Calu3 (cell line): ENCODE measurements around the gene NEURL2. TPM values are rescaled to one million over a fixed set of nuclear protein-coding genes. Genes with fewer than 3 reads are reported as not detected.

Experiments used
- BruUV-seq: library from RNA; stranded (reverse); fragments of 400-500 nt; replicated peaks from 2 replicates; lab custom pipeline; 2021; lab: Mats Ljungman, UMichigan
- CTCF ChIA-PET: fragments of 300-600 bp; sonication (Branson Sonifier 250); formaldehyde crosslinking; loops from one replicate; lab custom pipeline; 2022; ENCODE audit warnings: antibody characterized with exemption; lab: Charles Lee
- DNase-seq: peaks from one replicate; pipeline ENCODE4 v3.0.0; 2022
- H3K27ac Mint-ChIP-seq: one replicate; pipeline ENCODE4 v1.8.0; 2022; ENCODE audit warnings: mixed read lengths; ENCODE audit not compliant: unreplicated experiment
- H3K27me3 Mint-ChIP-seq: one replicate; pipeline ENCODE4 v1.8.0; 2022; ENCODE audit warnings: mixed read lengths; ENCODE audit not compliant: unreplicated experiment
- H3K36me3 Mint-ChIP-seq: one replicate; pipeline ENCODE4 v1.8.0; 2022; ENCODE audit warnings: mild to moderate bottlenecking, moderate library complexity, mixed read lengths; ENCODE audit not compliant: insufficient read depth, unreplicated experiment
- H3K4me1 Mint-ChIP-seq: one replicate; pipeline ENCODE4 v1.8.0; 2022; ENCODE audit warnings: mild to moderate bottlenecking, low read depth, mixed read lengths; ENCODE audit not compliant: unreplicated experiment
- H3K4me3 Mint-ChIP-seq: one replicate; pipeline ENCODE4 v1.8.0; 2022; ENCODE audit warnings: mild to moderate bottlenecking, low read depth, moderate library complexity, mixed read lengths; ENCODE audit not compliant: unreplicated experiment
- H3K9me3 Mint-ChIP-seq: one replicate; pipeline ENCODE4 v1.8.0; 2022; ENCODE audit warnings: low read depth, mixed read lengths; ENCODE audit not compliant: unreplicated experiment
- intact Hi-C: fragments of 100-400 bp; cut with micrococcal nuclease; formaldehyde crosslinking; loops from one replicate; pipeline ENCODE4 v1.10.0; 2022; ENCODE audit not compliant: unreplicated experiment
- total RNA-seq: library from RNA; stranded (reverse); gene quantifications from 2 replicates; pipeline ENCODE4 v1.2.3, GENCODE V29; 2022
- TF ChIP-seq, protein P1 (sequence below): fragments of 200-600 bp; IDR thresholded peaks from one replicate; pipeline ENCODE4 v1.8.0; 2022; ENCODE audit warnings: antibody characterized with exemption; ENCODE audit not compliant: unreplicated experiment

Gene NEURL2
- total RNA-seq, 1 experiment from 2014 or later = 6.8 TPM

DNA sequence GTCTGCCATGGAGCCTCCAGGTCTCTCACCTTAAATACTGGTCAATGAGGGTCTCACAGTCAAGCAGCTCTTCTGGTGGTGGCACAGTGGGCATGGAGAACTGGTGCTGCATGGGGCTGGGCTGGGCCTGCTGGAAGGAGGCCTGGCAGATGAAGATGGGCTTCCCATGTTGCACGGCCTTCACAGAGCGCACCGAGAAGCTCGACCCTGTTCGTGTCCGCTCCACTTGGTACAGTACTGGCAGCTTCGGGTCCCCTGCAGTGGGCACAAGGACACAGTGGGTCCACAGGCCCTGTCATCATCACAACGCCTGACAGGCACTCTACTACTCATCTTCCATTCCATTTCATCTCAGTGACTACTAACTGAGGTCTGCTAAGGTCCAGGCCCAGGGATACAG lies 42.6 kb downstream of the NEURL2 start:
- TF ChIP-seq, protein P1, sequence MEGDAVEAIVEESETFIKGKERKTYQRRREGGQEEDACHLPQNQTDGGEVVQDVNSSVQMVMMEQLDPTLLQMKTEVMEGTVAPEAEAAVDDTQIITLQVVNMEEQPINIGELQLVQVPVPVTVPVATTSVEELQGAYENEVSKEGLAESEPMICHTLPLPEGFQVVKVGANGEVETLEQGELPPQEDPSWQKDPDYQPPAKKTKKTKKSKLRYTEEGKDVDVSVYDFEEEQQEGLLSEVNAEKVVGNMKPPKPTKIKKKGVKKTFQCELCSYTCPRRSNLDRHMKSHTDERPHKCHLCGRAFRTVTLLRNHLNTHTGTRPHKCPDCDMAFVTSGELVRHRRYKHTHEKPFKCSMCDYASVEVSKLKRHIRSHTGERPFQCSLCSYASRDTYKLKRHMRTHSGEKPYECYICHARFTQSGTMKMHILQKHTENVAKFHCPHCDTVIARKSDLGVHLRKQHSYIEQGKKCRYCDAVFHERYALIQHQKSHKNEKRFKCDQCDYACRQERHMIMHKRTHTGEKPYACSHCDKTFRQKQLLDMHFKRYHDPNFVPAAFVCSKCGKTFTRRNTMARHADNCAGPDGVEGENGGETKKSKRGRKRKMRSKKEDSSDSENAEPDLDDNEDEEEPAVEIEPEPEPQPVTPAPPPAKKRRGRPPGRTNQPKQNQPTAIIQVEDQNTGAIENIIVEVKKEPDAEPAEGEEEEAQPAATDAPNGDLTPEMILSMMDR = no peak
- CTCF ChIA-PET = no interaction called here
- no peak overlapping the region for H3K27ac Mint-ChIP-seq
- no peak for DNase-seq
- H3K27me3 Mint-ChIP-seq = no peaks in the 10 kb centered on the region
- no TSS peak for BruUV-seq
- H3K4me3 Mint-ChIP-seq = no peak overlapping the region
- intact Hi-C loops = no loop called here
- H3K36me3 Mint-ChIP-seq = peaks cover 27% of the 10 kb centered on the region
- H3K9me3 Mint-ChIP-seq = no peaks in the 10 kb centered on the region
- no peaks in the 10 kb centered on the region for H3K4me1 Mint-ChIP-seq

DNA sequence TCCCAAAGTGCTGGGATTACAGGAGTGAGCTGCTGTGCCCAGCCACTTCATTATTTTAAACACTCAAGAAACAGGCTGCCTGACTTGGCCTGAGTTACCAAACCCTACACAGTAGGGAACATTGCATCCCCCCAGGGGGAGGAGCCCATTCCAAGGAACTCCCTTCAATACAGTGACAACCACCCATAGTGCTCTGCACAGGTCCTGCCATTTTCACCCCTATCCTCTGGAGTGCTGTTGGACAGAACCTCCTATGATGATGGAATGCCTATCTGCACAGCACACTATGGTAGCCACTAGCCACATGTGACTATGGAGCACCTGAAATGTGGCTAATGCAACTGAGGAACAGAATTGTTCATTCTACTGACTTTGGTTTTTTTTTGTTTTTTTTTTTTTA lies 45.6 kb downstream of the NEURL2 start:
- intact Hi-C loops = no loop called here
- no peaks in the 10 kb centered on the region for H3K4me1 Mint-ChIP-seq
- BruUV-seq = no TSS peak
- H3K4me3 Mint-ChIP-seq = no peak overlapping the region
- no peaks in the 10 kb centered on the region for H3K27me3 Mint-ChIP-seq
- no peak overlapping the region for H3K27ac Mint-ChIP-seq
- peaks cover 41% of the 10 kb centered on the region for H3K36me3 Mint-ChIP-seq
- CTCF ChIA-PET = no interaction called here
- TF ChIP-seq, protein P1 = no peak
- H3K9me3 Mint-ChIP-seq = no peaks in the 10 kb centered on the region
- no peak for DNase-seq

DNA sequence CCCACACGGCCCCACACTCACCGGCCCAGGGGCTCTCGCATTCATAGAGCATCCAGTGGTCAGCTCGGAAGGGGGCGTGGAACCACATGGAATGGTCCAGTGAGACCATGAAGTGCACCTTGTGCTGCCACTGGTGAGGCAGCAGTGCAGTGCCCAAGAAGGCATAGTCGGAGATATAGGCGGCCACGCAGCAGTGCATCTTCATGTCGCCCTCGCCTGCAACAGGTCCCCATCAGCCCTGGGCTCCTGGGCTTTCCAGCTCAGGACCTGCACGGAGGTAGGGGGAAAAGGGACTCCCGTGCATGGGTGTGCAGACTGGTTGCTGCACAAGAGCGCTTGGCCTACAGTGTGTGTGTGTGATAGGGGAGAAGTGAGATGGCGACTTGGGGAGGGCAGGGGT lies 47.5 kb downstream of the NEURL2 start:
- no TSS peak for BruUV-seq
- TF ChIP-seq, protein P1 = no peak
- H3K36me3 Mint-ChIP-seq = peaks cover 41% of the 10 kb centered on the region
- no peak overlapping the region for H3K4me3 Mint-ChIP-seq
- CTCF ChIA-PET = no interaction called here
- no peaks in the 10 kb centered on the region for H3K9me3 Mint-ChIP-seq
- no peaks in the 10 kb centered on the region for H3K27me3 Mint-ChIP-seq
- no peak for DNase-seq
- no peaks in the 10 kb centered on the region for H3K4me1 Mint-ChIP-seq
- intact Hi-C loops = no loop called here
- H3K27ac Mint-ChIP-seq = no peak overlapping the region

DNA sequence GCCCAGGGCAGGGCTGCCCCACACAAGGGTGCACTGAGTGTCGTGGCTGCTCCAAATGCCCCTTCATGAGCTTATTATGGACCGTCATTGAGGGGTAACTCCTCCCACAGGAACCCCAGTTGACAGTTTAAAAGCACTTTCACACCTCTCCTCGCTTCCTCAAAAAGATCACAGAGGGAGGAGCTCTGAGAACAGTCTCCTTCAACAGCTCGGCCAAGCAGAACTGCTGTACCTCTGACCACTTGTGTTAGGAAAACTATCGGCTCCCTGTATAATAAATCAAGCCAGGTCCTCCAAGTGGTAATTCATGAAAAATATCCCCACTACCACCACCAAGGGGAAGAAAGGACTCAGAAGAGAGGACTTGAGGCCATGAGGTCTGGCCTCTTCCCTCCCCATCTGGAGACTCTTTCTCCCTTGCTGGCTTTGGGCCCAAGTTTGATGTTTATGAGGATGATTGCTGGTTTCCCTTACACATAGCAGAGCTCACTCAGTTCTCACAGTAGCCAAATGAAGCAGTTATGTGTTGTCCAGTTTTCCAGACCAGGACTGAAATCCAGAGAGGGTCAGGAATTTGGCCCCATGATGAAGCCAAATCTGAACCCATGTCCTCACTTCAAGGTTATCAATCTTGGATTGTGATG lies 48.7 kb downstream of the NEURL2 start:
- TF ChIP-seq, protein P1 = no peak
- intact Hi-C loops = no loop called here
- Mint-ChIP-seq H3K27me3 (no peaks in the 10 kb centered on the region), H3K27ac (no peak overlapping the region), H3K9me3 (no peaks in the 10 kb centered on the region), H3K4me1 (no peaks in the 10 kb centered on the region), H3K4me3 (no peak overlapping the region), H3K36me3 (peaks cover 41% of the 10 kb centered on the region)
- BruUV-seq = no TSS peak
- CTCF ChIA-PET = interaction anchor here (0.5 kb wide), 1 partner anchor 604 kb away, joined by 3 read pairs; no protein-coding TSS in a partner anchor
- DNase-seq = no peak
